Left lung (tissue), 10 donors: ENCODE data around the gene ERMP1. TPM values are rescaled to one million over a fixed set of nuclear protein-coding genes. Genes with fewer than 3 reads are reported as not detected.

Source experiments
- ATAC-seq: fragments of 200-7000 bp; cut with Tn5 transposase; one replicate; pipeline ENCODE4 v1.9.1; 2020; ENCODE audit warnings: moderate library complexity
- DNase-seq, 4 donors: peaks; one replicate each; pipeline ENCODE4 v3.0.0-alpha.2; 2013 to 2020
- H3K27ac ChIP-seq, 2 donors: fragments of 200-600 bp; sonication (generic) in 1 of 2; one replicate each; pipeline versions ENCODE4 v1.5.0 to v1.8.0; 2020 to 2021
- H3K27me3 ChIP-seq, 2 donors: fragments of 200-600 bp; sonication (generic) in 1 of 2; one replicate each; pipeline versions ENCODE4 v1.5.0 to v1.8.0; 2020 to 2021
- H3K36me3 ChIP-seq, 2 donors: fragments of 200-600 bp; sonication (generic) in 1 of 2; one replicate each; pipeline versions ENCODE4 v1.5.0 to v1.8.0; 2020 to 2021
- H3K4me1 ChIP-seq, 2 donors: fragments of 200-600 bp; one replicate each; pipeline ENCODE4 v1.8.0; 2021
- H3K4me3 ChIP-seq, 2 donors: fragments of 200-600 bp; sonication (generic) in 1 of 2; one replicate each; pipeline versions ENCODE4 v1.5.0 to v1.8.0; 2020 to 2021; ENCODE audit warnings: mild to moderate bottlenecking in 1 of 2
- H3K9me3 ChIP-seq, 2 donors: fragments of 200-600 bp; sonication (generic) in 1 of 2; one replicate each; pipeline versions ENCODE4 v1.5.0 to v1.8.0; 2020 to 2021
- intact Hi-C, 2 donors: fragments of 100-400 bp; cut with DNase I; formaldehyde crosslinking; loops; one replicate each; pipeline versions ENCODE4 v1.11.2 to v1.14.2; 2022
- polyA plus RNA-seq, 6 donors: library from polyadenylated mRNA; unstranded; fragments of 120-200 nt; gene quantifications; one replicate each; pipeline ENCODE4 v1.2.1, GENCODE V29; 2013; ENCODE audit not compliant: insufficient read length in 6 of 6
- total RNA-seq, 2 donors: library from RNA; stranded (reverse); fragmentation: NEBNext Ultra II Directional; extraction: Animal tissue kit (Norgen Biotek cat#: 25700); gene quantifications; one replicate each; pipeline ENCODE4 v1.2.1, GENCODE V29; 2021
- TF ChIP-seq, protein P1 (sequence below), 2 donors: fragments of 200-600 bp; sonication (generic) in 1 of 2; IDR thresholded peaks; one replicate each; pipeline versions ENCODE4 v1.5.0 to v1.8.0; 2021; ENCODE audit warnings: antibody characterized with exemption in 2 of 2
- donor health status: DM: no; HTN: yes; CAD: no.
- donor health status: DM: no; HTN: no; CAD: no.

ERMP1 gene
- total and polyA plus RNA-seq, 8 donors, result 18.5 to 28.9 (median 25.0) TPM

DNA sequence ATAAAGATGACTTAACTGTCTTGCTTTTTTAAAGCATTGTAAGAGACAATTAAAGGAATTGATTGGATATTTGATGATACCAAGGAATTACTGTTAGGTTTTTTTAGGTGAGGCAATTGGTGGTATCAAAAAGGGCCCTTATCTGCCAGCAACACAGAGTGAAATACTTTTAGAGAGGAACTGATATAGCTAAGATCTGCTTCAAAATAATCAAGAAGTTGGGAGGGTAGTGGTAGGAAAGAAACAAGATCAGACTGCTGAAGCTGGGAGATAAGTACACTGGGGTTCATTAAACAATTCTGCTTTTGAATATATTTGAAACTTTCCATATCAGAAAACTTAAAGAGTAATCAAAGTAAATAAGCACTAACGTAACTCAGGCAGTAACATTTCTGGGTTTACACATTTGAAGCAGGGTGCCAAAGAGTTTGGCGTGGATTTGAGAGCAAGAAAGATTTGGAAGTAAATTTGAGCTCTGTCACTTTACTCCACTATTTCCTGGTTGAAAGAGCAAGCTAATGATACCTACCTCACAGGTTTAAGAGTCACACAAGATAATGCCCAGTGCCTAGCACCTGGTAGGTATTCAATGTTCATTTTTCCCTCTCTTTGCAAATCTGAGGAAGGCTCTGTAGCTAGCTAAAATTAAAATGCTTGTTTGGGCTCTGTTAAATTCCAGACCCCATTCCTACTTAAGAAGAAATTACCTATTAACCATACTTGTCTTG is 6.9 kb downstream of the ERMP1 start:
- H3K36me3 ChIP-seq, result peaks cover 0 to 36% of the 10 kb centered on the region in 2 donors
- TF ChIP-seq, protein P1, sequence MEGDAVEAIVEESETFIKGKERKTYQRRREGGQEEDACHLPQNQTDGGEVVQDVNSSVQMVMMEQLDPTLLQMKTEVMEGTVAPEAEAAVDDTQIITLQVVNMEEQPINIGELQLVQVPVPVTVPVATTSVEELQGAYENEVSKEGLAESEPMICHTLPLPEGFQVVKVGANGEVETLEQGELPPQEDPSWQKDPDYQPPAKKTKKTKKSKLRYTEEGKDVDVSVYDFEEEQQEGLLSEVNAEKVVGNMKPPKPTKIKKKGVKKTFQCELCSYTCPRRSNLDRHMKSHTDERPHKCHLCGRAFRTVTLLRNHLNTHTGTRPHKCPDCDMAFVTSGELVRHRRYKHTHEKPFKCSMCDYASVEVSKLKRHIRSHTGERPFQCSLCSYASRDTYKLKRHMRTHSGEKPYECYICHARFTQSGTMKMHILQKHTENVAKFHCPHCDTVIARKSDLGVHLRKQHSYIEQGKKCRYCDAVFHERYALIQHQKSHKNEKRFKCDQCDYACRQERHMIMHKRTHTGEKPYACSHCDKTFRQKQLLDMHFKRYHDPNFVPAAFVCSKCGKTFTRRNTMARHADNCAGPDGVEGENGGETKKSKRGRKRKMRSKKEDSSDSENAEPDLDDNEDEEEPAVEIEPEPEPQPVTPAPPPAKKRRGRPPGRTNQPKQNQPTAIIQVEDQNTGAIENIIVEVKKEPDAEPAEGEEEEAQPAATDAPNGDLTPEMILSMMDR (IDR thresholded peaks at IDR 0.05), result no peak
- H3K4me3 ChIP-seq, result no peak overlapping the region
- peaks cover 0 to 3% of the 10 kb centered on the region in 2 donors for H3K4me1 ChIP-seq
- H3K9me3 ChIP-seq, result no peaks in the 10 kb centered on the region
- H3K27me3 ChIP-seq, result no peaks in the 10 kb centered on the region
- no peak for ATAC-seq
- H3K27ac ChIP-seq, result no peak overlapping the region
- DNase-seq, result no peak
- intact Hi-C loops, result no loop called here

DNA sequence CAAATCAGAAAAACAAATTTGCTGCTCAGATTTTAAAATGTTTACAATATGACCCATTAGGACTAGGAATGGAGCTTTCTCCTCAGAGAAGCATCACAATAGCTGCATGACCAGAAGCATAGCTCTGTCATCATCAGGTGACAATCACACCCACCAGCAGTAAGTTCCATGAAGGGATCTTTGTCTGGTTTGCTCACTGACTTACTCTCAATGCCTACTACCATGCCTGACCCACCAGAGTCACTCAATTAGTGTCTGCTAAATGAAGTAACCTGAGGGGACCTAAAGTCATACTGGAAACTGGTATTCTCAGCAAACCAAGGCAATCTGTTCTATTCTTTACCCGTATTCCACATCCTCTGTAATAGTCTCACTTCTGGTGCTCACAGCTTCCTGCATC is 7.7 kb downstream of the ERMP1 start:
- Histone ChIP-seq H3K4me1 (no peaks in the 10 kb centered on the region), H3K36me3 (peaks cover 0 to 36% of the 10 kb centered on the region in 2 donors), H3K9me3 (no peaks in the 10 kb centered on the region), H3K4me3 (no peak overlapping the region), H3K27ac (no peak overlapping the region), H3K27me3 (no peaks in the 10 kb centered on the region)
- ATAC-seq (no peak), DNase-seq (no peak)
- TF ChIP-seq, protein P1 (IDR thresholded peaks at IDR 0.05), result no peak
- intact Hi-C loops, result no loop called here

GRCh38 chr9:5820425-5820824 is 12.5 kb downstream of the ERMP1 start:
- no peak for ATAC-seq
- Histone ChIP-seq H3K4me3 (no peak overlapping the region), H3K9me3 (no peaks in the 10 kb centered on the region), H3K27me3 (no peaks in the 10 kb centered on the region), H3K27ac (no peak overlapping the region), H3K4me1 (no peaks in the 10 kb centered on the region), H3K36me3 (peaks cover 0 to 45% of the 10 kb centered on the region in 2 donors)
- DNase-seq, result no peak
- TF ChIP-seq, protein P1 (IDR thresholded peaks at IDR 0.05), result no peak
- intact Hi-C loops, result no loop called here

DNA sequence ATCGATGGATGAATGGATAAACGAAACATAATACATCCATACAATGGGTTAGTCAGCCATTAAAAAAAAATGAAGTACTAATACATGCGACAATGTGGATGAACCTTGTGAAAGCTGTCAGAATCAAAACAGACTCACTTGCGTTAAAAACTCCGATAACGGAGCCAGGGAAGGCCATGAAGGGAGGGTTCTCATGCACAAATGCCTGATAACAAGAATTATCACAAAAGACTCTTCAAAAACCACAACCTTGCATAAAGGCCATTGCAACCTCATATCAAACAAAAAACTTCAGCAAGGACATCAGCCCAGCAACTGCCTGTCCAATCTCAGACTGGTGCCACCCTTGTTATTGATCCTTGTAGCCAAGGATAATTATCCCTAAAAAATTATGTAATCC is 13.7 kb downstream of the ERMP1 start:
- DNase-seq, result no peak
- Histone ChIP-seq H3K27me3 (no peaks in the 10 kb centered on the region), H3K27ac (no peak overlapping the region), H3K4me3 (no peak overlapping the region), H3K36me3 (peaks cover 0 to 37% of the 10 kb centered on the region in 2 donors), H3K9me3 (no peaks in the 10 kb centered on the region), H3K4me1 (no peaks in the 10 kb centered on the region)
- TF ChIP-seq, protein P1 (IDR thresholded peaks at IDR 0.05), result no peak
- intact Hi-C loops, result no loop called here
- no peak for ATAC-seq

DNA sequence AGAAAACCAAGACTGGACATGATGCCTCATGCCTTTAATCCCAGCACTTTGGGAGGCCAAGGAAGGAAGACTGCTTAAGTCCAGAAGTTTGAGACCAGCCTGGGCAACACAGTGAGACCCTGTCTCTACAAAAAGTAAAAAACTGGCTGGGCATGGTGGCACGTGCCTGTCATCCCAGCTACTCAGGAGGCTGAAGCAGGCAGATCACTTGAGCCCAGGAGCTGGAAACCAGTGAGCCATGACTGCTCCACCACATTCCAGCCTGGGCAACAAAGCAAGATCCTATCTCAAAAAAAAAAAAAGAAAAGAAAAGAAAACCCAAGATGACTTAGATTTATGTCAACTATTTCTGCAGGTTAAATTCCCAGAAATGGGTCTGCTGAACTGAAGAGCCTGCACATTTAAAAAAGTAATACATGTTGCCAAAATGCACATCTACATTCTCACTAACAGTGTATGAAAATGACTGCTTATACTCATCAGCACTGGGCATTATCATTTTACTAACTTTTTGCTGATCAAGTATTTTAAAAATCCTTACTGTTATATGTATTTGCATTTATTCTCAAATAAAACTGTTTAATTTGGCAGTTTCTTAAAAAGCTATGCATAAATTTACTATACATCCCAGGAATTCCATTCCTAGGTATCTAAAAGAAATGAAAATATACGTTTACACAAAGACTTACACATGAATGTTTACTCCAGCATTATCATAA is 14.3 kb downstream of the ERMP1 start:
- TF ChIP-seq, protein P1 (IDR thresholded peaks at IDR 0.05), result no peak
- Histone ChIP-seq H3K4me3 (no peak overlapping the region), H3K27me3 (no peaks in the 10 kb centered on the region), H3K27ac (no peak overlapping the region), H3K36me3 (peaks cover 0 to 31% of the 10 kb centered on the region in 2 donors), H3K4me1 (no peaks in the 10 kb centered on the region), H3K9me3 (no peaks in the 10 kb centered on the region)
- ATAC-seq (no peak), DNase-seq (no peak)
- intact Hi-C loops, result no loop called here
